A673 (cell line): ENCODE results near the gene WDR87.

Experiments used
- EZH2 ChIP-seq: fragments of 200-600 bp; sonication (generic); IDR thresholded peaks from 2 replicates; pipeline ENCODE4 v1.6.1; 2017; ENCODE audit warnings: borderline replicate concordance, low read depth, mild to moderate bottlenecking, mixed read lengths, antibody characterized with exemption, low read length; ENCODE audit not compliant: poor library complexity, severe bottlenecking
- TF ChIP-seq, protein P1 (sequence below): fragments of 300-800, 200-600 bp; sonication (generic); conservative IDR thresholded peaks from 2 replicates; pipeline ENCODE4 v1.5.1; 2017; ENCODE audit warnings: low read depth, mild to moderate bottlenecking, antibody characterized with exemption, low read length, moderate library complexity, mixed read lengths

- TF ChIP-seq, protein P1, sequence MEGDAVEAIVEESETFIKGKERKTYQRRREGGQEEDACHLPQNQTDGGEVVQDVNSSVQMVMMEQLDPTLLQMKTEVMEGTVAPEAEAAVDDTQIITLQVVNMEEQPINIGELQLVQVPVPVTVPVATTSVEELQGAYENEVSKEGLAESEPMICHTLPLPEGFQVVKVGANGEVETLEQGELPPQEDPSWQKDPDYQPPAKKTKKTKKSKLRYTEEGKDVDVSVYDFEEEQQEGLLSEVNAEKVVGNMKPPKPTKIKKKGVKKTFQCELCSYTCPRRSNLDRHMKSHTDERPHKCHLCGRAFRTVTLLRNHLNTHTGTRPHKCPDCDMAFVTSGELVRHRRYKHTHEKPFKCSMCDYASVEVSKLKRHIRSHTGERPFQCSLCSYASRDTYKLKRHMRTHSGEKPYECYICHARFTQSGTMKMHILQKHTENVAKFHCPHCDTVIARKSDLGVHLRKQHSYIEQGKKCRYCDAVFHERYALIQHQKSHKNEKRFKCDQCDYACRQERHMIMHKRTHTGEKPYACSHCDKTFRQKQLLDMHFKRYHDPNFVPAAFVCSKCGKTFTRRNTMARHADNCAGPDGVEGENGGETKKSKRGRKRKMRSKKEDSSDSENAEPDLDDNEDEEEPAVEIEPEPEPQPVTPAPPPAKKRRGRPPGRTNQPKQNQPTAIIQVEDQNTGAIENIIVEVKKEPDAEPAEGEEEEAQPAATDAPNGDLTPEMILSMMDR = no peak
- no peak for TF ChIP-seq EZH2
Measured at GRCh38 chr19:37933937-37934358, 27.6 kb upstream of the WDR87 start.
